ENCODE results near the gene ZDHHC11.
"Not testable (repeated sequence)": the region's sequence is repeated elsewhere in the genome, so short reads cannot be mapped to it uniquely, and the experiment has no call there.

The ZDHHC11 gene

GRCh38 chr5:774304-774703 lies 76.5 kb downstream of the ZDHHC11 start:
- DNase-seq: not testable (repeated sequence)

- DNase-seq: no peak
These were observed 77.1 kb downstream of the ZDHHC11 start for GRCh38 chr5:773517-774264.

- not testable (repeated sequence) for DNase-seq
These were observed 77.9 kb downstream of the ZDHHC11 start for GRCh38 chr5:772931-773330.

GRCh38 chr5:772547-772890 lies 78.3 kb downstream of the ZDHHC11 start:
- DNase-seq: not testable (repeated sequence)

- DNase-seq: not testable (repeated sequence)
These were observed 78.8 kb downstream of the ZDHHC11 start for GRCh38 chr5:771841-772546.

GRCh38 chr5:771087-771781 lies 79.6 kb downstream of the ZDHHC11 start:
- not testable (repeated sequence) for DNase-seq

- DNase-seq: not testable (repeated sequence)
These were observed 80.2 kb downstream of the ZDHHC11 start for GRCh38 chr5:770585-770984.

GRCh38 chr5:769485-770145 lies 81.2 kb downstream of the ZDHHC11 start:
- DNase-seq: not testable (repeated sequence)

- no peak for DNase-seq
These were observed 83.9 kb downstream of the ZDHHC11 start for GRCh38 chr5:766666-767431.

- no peak for DNase-seq
These were observed 84.7 kb downstream of the ZDHHC11 start for GRCh38 chr5:765948-766631.

- DNase-seq: no peak
These were observed 86.6 kb downstream of the ZDHHC11 start for GRCh38 chr5:763998-764781.

- no peak for DNase-seq
These were observed 87.4 kb downstream of the ZDHHC11 start for GRCh38 chr5:763397-763796.

- DNase-seq: not testable (repeated sequence)
These were observed 87.8 kb downstream of the ZDHHC11 start for GRCh38 chr5:762996-763395.

- DNase-seq: no peak
These were observed 88.7 kb downstream of the ZDHHC11 start for GRCh38 chr5:761854-762710.

- DNase-seq: no peak
These were observed 89.6 kb downstream of the ZDHHC11 start for GRCh38 chr5:761059-761771.

GRCh38 chr5:760363-761058 lies 90.3 kb downstream of the ZDHHC11 start:
- no peak for DNase-seq

GRCh38 chr5:759781-760362 lies 90.9 kb downstream of the ZDHHC11 start:
- no peak for DNase-seq

GRCh38 chr5:759111-759751 lies 91.6 kb downstream of the ZDHHC11 start:
- peak; percentile 73 for DNase-seq

All from stimulated activated CD4-positive, alpha-beta T cell treated with anti-CD3 and anti-CD28 coated beads, Interleukin-4, amount 100 ng/mL, for 24 hours (primary cell).